Activated naive CD8-positive, alpha-beta T cell (primary cell): Measurements from ENCODE around the gene SLC33A1.
A peak's percentile ranks its signal among the peaks of the same experiment; 100 is the strongest.
"Not testable (repeated sequence)": the region's sequence is repeated elsewhere in the genome, so short reads cannot be mapped to it uniquely, and the experiment has no call there.

ENCODE experiments used
- H3K27ac Mint-ChIP-seq: one replicate; pipeline ENCODE4 v1.8.0; 2021; ENCODE audit warnings: mixed read lengths
- H3K27me3 Mint-ChIP-seq: one replicate; pipeline ENCODE4 v1.8.0; 2021; ENCODE audit warnings: mixed read lengths
- H3K36me3 Mint-ChIP-seq: one replicate; pipeline ENCODE4 v1.8.0; 2021; ENCODE audit warnings: mixed read lengths
- H3K4me1 Mint-ChIP-seq: one replicate; pipeline ENCODE4 v1.8.0; 2021; ENCODE audit warnings: low read depth, mixed read lengths
- H3K4me3 Mint-ChIP-seq: one replicate; pipeline ENCODE4 v1.8.0; 2021; ENCODE audit warnings: mild to moderate bottlenecking, mixed read lengths
- H3K9me3 Mint-ChIP-seq: one replicate; pipeline ENCODE4 v1.8.0; 2021; ENCODE audit warnings: low read depth, mixed read lengths

Gene SLC33A1

GRCh38 chr3:155870945-155871745 lies 16.9 kb upstream of the SLC33A1 start:
- Mint-ChIP-seq H3K27me3 (no peaks in the 10 kb centered on the region), H3K27ac (peak overlapping the region; percentile 85), H3K4me3 (peak overlapping the region; percentile 95), H3K9me3 (no peaks in the 10 kb centered on the region), H3K36me3 (no peaks in the 10 kb centered on the region), H3K4me1 (peaks cover 30% of the 10 kb centered on the region)

GRCh38 chr3:155870133-155870944 lies 16.1 kb upstream of the SLC33A1 start, which contains the start of gene GMPS:
Gene GMPS (plus strand): TSS chr3:155870650. CDS start chr3:155870871, 221 bp downstream.
- no peaks in the 10 kb centered on the region for H3K27me3 Mint-ChIP-seq
- no peaks in the 10 kb centered on the region for H3K9me3 Mint-ChIP-seq
- peaks cover 23% of the 10 kb centered on the region for H3K4me1 Mint-ChIP-seq
- H3K36me3 Mint-ChIP-seq = no peaks in the 10 kb centered on the region
- peak within 1 kb of the TSS; percentile 91 for H3K27ac Mint-ChIP-seq
- H3K4me3 Mint-ChIP-seq = peak within 1 kb of the TSS; percentile 95

- Mint-ChIP-seq H3K27ac (peak overlapping the region; percentile 91), H3K27me3 (no peaks in the 10 kb centered on the region), H3K36me3 (no peaks in the 10 kb centered on the region), H3K9me3 (no peaks in the 10 kb centered on the region), H3K4me3 (peak overlapping the region; percentile 88), H3K4me1 (peaks cover 22% of the 10 kb centered on the region)
These were observed 15.5 kb upstream of the SLC33A1 start for GRCh38 chr3:155869691-155870090.

- Mint-ChIP-seq H3K36me3 (no peaks in the 10 kb centered on the region), H3K4me3 (peak overlapping the region; percentile 20), H3K27ac (no peak overlapping the region), H3K4me1 (peaks cover 23% of the 10 kb centered on the region), H3K9me3 (no peaks in the 10 kb centered on the region), H3K27me3 (no peaks in the 10 kb centered on the region)
These were observed 9.0 kb upstream of the SLC33A1 start for GRCh38 chr3:155863072-155863784.

- peak overlapping the region; percentile 64 for H3K27ac Mint-ChIP-seq
These were observed 8.2 kb upstream of the SLC33A1 start for GRCh38 chr3:155862290-155862982.

GRCh38 chr3:155861476-155862183 lies 7.4 kb upstream of the SLC33A1 start:
- Mint-ChIP-seq H3K4me1 (peaks cover 24% of the 10 kb centered on the region), H3K9me3 (no peaks in the 10 kb centered on the region), H3K27ac (peak overlapping the region; percentile 69), H3K4me3 (no peak overlapping the region), H3K36me3 (no peaks in the 10 kb centered on the region), H3K27me3 (no peaks in the 10 kb centered on the region)

More at GRCh38 chr3:155862290-155862982, 8.2 kb upstream of the SLC33A1 start:
- not testable (repeated sequence) for H3K9me3 Mint-ChIP-seq, H3K36me3 Mint-ChIP-seq, H3K27me3 Mint-ChIP-seq
- Mint-ChIP-seq H3K4me1 (peaks cover 23% of the 10 kb centered on the region), H3K4me3 (peak overlapping the region; percentile 7)

GRCh38 chr3:155860424-155860823 lies 6.2 kb upstream of the SLC33A1 start:
- not testable (repeated sequence) for H3K27me3 Mint-ChIP-seq, H3K27ac Mint-ChIP-seq, H3K4me3 Mint-ChIP-seq, H3K9me3 Mint-ChIP-seq, H3K36me3 Mint-ChIP-seq
- H3K4me1 Mint-ChIP-seq = peaks cover 26% of the 10 kb centered on the region

GRCh38 chr3:155859859-155860258 lies 5.6 kb upstream of the SLC33A1 start:
- Mint-ChIP-seq H3K4me3 (no peak overlapping the region), H3K36me3 (no peaks in the 10 kb centered on the region), H3K9me3 (no peaks in the 10 kb centered on the region), H3K27me3 (no peaks in the 10 kb centered on the region), H3K4me1 (peaks cover 28% of the 10 kb centered on the region), H3K27ac (no peak overlapping the region)

- Mint-ChIP-seq H3K36me3 (peaks cover 9% of the 10 kb centered on the region), H3K27ac (peak overlapping the region; percentile 99), H3K4me3 (peak overlapping the region; percentile 97), H3K4me1 (peaks cover 40% of the 10 kb centered on the region), H3K9me3 (no peaks in the 10 kb centered on the region), H3K27me3 (no peaks in the 10 kb centered on the region)
These were observed 750 bp downstream of the SLC33A1 start for GRCh38 chr3:155853214-155854140.

GRCh38 chr3:155852341-155852740 lies 1.9 kb downstream of the SLC33A1 start:
- peaks cover 14% of the 10 kb centered on the region for H3K36me3 Mint-ChIP-seq
- H3K27me3 Mint-ChIP-seq = no peaks in the 10 kb centered on the region
- no peaks in the 10 kb centered on the region for H3K9me3 Mint-ChIP-seq
- peak overlapping the region; percentile 97 for H3K4me3 Mint-ChIP-seq
- peaks cover 48% of the 10 kb centered on the region for H3K4me1 Mint-ChIP-seq
- H3K27ac Mint-ChIP-seq = peak overlapping the region; percentile 46

GRCh38 chr3:155849404-155849803 lies 4.8 kb downstream of the SLC33A1 start:
- not testable (repeated sequence) for H3K27ac Mint-ChIP-seq, H3K27me3 Mint-ChIP-seq, H3K9me3 Mint-ChIP-seq
- peaks cover 64% of the 10 kb centered on the region for H3K4me1 Mint-ChIP-seq
- H3K4me3 Mint-ChIP-seq = peak overlapping the region; percentile 73
- peaks cover 18% of the 10 kb centered on the region for H3K36me3 Mint-ChIP-seq

- Mint-ChIP-seq H3K4me3 (peak overlapping the region; percentile 64), H3K27me3 (no peaks in the 10 kb centered on the region), H3K27ac (no peak overlapping the region), H3K4me1 (peaks cover 72% of the 10 kb centered on the region), H3K36me3 (peaks cover 17% of the 10 kb centered on the region), H3K9me3 (no peaks in the 10 kb centered on the region)
These were observed 6.2 kb downstream of the SLC33A1 start for GRCh38 chr3:155847993-155848392.

- Mint-ChIP-seq H3K4me1 (peaks cover 57% of the 10 kb centered on the region), H3K4me3 (peak overlapping the region; percentile 54), H3K9me3 (no peaks in the 10 kb centered on the region), H3K27ac (no peak overlapping the region), H3K36me3 (peaks cover 9% of the 10 kb centered on the region), H3K27me3 (no peaks in the 10 kb centered on the region)
These were observed 8.1 kb downstream of the SLC33A1 start for GRCh38 chr3:155846119-155846518.
